GM23248 (cell line): ENCODE data around the gene PIWIL4. TPM values are rescaled to one million over a fixed set of nuclear protein-coding genes. Genes with fewer than 3 reads are reported as not detected.

ENCODE experiments used
- DNase-seq: peaks from one replicate; pipeline ENCODE4 v3.0.0-alpha.2; 2015
- H2AFZ ChIP-seq: fragments of 200-600 bp; sonication (generic); 2 replicates; pipeline ENCODE4 v1.6.1; 2016; ENCODE audit warnings: antibody characterized with exemption
- H3F3A ChIP-seq: fragments of 200-600 bp; sonication (generic); 2 replicates; pipeline ENCODE4 v1.6.1; 2016; ENCODE audit warnings: mild to moderate bottlenecking, antibody characterized with exemption, mixed run types; ENCODE audit not compliant: insufficient read depth
- H3K27ac ChIP-seq: fragments of 200-600 bp; sonication (generic); 2 replicates; pipeline ENCODE4 v1.5.1; 2016; ENCODE audit warnings: mild to moderate bottlenecking
- H3K27me3 ChIP-seq: fragments of 200-600 bp; sonication (generic); replicated peaks from 2 replicates; pipeline ENCODE4 v1.6.1; 2016; ENCODE audit warnings: mild to moderate bottlenecking; ENCODE audit not compliant: insufficient read depth
- H3K36me3 ChIP-seq: fragments of 200-600 bp; sonication (generic); 2 replicates; pipeline ENCODE4 v1.6.1; 2016; ENCODE audit warnings: low read depth, mild to moderate bottlenecking
- H3K4me1 ChIP-seq: fragments of 200-600 bp; sonication (generic); 2 replicates; pipeline ENCODE4 v1.6.1; 2016; ENCODE audit warnings: mild to moderate bottlenecking; ENCODE audit not compliant: insufficient read depth
- H3K4me2 ChIP-seq: fragments of 200-600 bp; sonication (generic); one replicate; pipeline ENCODE4 v1.6.1; 2016; ENCODE audit warnings: mild to moderate bottlenecking; ENCODE audit not compliant: unreplicated experiment
- H3K4me3 ChIP-seq: fragments of 200-600 bp; sonication (generic); 2 replicates; pipeline ENCODE4 v1.5.1; 2016; ENCODE audit warnings: mild to moderate bottlenecking
- H3K79me2 ChIP-seq: fragments of 200-600 bp; sonication (generic); 2 replicates; pipeline ENCODE4 v1.6.1; 2016; ENCODE audit warnings: mild to moderate bottlenecking; ENCODE audit not compliant: insufficient read depth
- H3K9ac ChIP-seq: fragments of 200-600 bp; sonication (generic); 2 replicates; pipeline ENCODE4 v1.6.1; 2016; ENCODE audit warnings: mild to moderate bottlenecking
- H3K9me2 ChIP-seq: fragments of 200-600 bp; sonication (generic); 2 replicates; pipeline ENCODE4 v1.6.1; 2016; ENCODE audit warnings: mixed run types, mild to moderate bottlenecking, moderate library complexity; ENCODE audit not compliant: insufficient read depth
- H3K9me3 ChIP-seq: fragments of 200-600 bp; sonication (generic); one replicate; pipeline ENCODE4 v1.6.1; 2017; ENCODE audit warnings: low read depth
- H4K20me1 ChIP-seq: fragments of 200-600 bp; sonication (generic); 2 replicates; pipeline ENCODE4 v1.6.0; 2016; ENCODE audit not compliant: insufficient read depth
- EZH2 ChIP-seq: fragments of 200-600 bp; sonication (generic); IDR thresholded peaks from 2 replicates; pipeline ENCODE4 v1.6.1; 2018; ENCODE audit warnings: antibody characterized with exemption, mild to moderate bottlenecking; ENCODE audit not compliant: insufficient read depth, poor library complexity, severe bottlenecking
- EZH2phosphoT487 ChIP-seq: fragments of 200-600 bp; sonication (generic); IDR thresholded peaks from 2 replicates; pipeline ENCODE4 v1.6.1; 2018; ENCODE audit warnings: antibody characterized with exemption, moderate library complexity, mild to moderate bottlenecking, low read depth; ENCODE audit not compliant: insufficient read depth
- WGBS, 2 experiments: methylation state at CpG; one replicate each; pipeline ENCODE4 v1.1.6; 2015 to 2017; ENCODE audit warnings: low lambda C conversion rate in 2 of 2, low coverage in 1 of 2; ENCODE audit errors: missing lambda C conversion rate in 2 of 2; 5-methylcytosine and 5-hydroxymethylcytosine counted together
- in situ Hi-C: fragments of 300-500 bp; cut with MboI; formaldehyde crosslinking; loops from 2 replicates; pipeline ENCODE4 v1.15.0; 2020
- polyA plus RNA-seq: library from polyadenylated mRNA; unstranded; fragments of >200 nt; fragmentation: Nextera tagmentation; extraction: Ambion mirVana; gene quantifications from 2 replicates; pipeline ENCODE4 v1.2.1, GENCODE V29; 2016
- total RNA-seq: library from RNA; depleted of rRNA; stranded (reverse); fragments of >200 nt; shearing (Covaris generic); gene quantifications from 2 replicates; pipeline ENCODE4 v1.2.3, GENCODE V29; 2014

The PIWIL4 gene
- total and polyA plus RNA-seq, 2 experiments from 2014 or later = 1.2 to 1.4 TPM

DNA sequence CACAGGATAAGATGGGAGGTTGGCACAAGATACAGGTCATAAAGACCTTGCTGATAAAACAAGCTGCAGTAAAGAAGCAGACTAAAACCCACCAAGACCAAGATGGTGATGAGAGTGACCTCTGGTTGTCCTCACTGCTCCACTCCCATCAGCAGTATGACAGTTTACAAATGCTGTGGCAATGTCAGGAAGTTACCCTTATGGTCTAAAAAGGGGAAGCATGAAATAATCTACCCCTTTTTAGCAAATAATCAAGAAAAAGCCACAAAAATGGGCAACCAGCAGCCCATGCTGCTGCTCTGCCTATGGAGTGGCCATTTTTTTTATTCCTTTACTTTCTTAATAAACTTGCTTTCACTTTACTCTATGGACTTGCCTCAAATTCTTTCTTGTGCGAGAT is 8.7 kb upstream of the PIWIL4 start:
- peaks cover 46% of the 10 kb centered on the region for H3K4me1 ChIP-seq
- no peaks in the 10 kb centered on the region for H4K20me1 ChIP-seq
- peak overlapping the region; percentile 76 for H3K4me2 ChIP-seq
- 100% methylated on average over 1 of the region's 1 CpG for WGBS, 2 experiments
- no peaks in the 10 kb centered on the region for H3K36me3 ChIP-seq
- H3K9ac ChIP-seq = peak overlapping the region; percentile 27; the same call in 1 of the 2 replicates
- no peaks in the 10 kb centered on the region for H3K9me2 ChIP-seq
- H3K4me3 ChIP-seq = no peak overlapping the region
- no peak overlapping the region for H2AFZ ChIP-seq
- DNase-seq = no peak
- H3K9me3 ChIP-seq = no peaks in the 10 kb centered on the region
- TF ChIP-seq EZH2 (no peak), EZH2phosphoT487 (no peak)
- no peaks in the 10 kb centered on the region for H3K27me3 ChIP-seq
- in situ Hi-C loops = no loop called here
- peaks cover 46% of the 10 kb centered on the region for H3F3A ChIP-seq
- peaks cover 22% of the 10 kb centered on the region for H3K79me2 ChIP-seq
- peak overlapping the region; percentile 77 for H3K27ac ChIP-seq

DNA sequence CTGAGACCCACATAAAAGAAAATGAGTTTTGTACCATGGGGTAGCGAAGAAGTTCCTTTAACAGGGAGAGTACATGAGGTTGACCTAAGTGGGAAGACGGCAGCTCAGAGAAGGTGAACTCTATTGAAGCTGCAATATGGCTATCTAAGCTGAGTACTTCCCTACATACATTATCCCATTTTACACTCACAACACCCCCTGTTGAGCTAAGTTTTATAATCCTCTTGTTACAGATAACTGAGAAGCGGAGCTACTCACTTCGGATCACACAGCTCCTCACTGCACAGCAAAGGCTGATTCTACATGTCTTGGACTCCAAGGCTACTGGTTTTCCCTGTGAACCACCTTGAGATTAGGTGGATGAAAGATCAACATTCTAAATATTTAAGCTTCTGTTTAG is 8.2 kb upstream of the PIWIL4 start:
- WGBS, 2 experiments = 96 to 97% methylated on average over 4 of the region's 4 CpGs
- no peak overlapping the region for H2AFZ ChIP-seq
- H3K36me3 ChIP-seq = no peaks in the 10 kb centered on the region
- peaks cover 51% of the 10 kb centered on the region for H3K4me1 ChIP-seq
- H3K9ac ChIP-seq = no peak overlapping the region
- H3K4me3 ChIP-seq = no peak overlapping the region
- H3F3A ChIP-seq = peaks cover 50% of the 10 kb centered on the region
- H3K79me2 ChIP-seq = peaks cover 21% of the 10 kb centered on the region
- H3K27ac ChIP-seq = no peak overlapping the region
- H3K4me2 ChIP-seq = peak overlapping the region; percentile 76
- H3K9me3 ChIP-seq = no peaks in the 10 kb centered on the region
- H4K20me1 ChIP-seq = no peaks in the 10 kb centered on the region
- no peak for TF ChIP-seq EZH2phosphoT487
- TF ChIP-seq EZH2 = no peak
- no peaks in the 10 kb centered on the region for H3K9me2 ChIP-seq
- no peak for DNase-seq
- in situ Hi-C loops = no loop called here
- H3K27me3 ChIP-seq = no peaks in the 10 kb centered on the region

DNA sequence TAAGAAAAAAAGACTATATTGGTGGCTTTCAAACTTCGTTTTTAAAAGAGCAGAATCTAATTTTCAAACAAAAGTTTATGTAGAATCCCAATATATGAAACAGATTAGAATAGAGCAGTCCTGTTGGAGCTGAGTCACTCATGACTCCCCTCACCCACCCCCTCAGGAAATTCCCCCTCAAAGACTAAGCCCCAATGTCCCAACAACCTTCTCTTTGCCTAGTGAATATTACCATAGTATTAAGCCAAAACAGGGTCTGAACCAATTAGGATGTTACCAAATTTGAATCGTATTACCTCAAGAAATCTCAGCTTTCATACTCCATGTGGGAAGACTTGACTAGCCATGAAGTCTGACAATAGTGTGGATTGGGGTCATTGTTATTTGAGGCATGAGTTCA is 7.8 kb upstream of the PIWIL4 start:
- TF ChIP-seq EZH2phosphoT487 (no peak), EZH2 (no peak)
- in situ Hi-C loops = no loop called here
- Histone ChIP-seq H3K9me3 (no peaks in the 10 kb centered on the region), H4K20me1 (no peaks in the 10 kb centered on the region), H3K4me1 (peaks cover 51% of the 10 kb centered on the region), H3F3A (peaks cover 52% of the 10 kb centered on the region), H3K4me3 (no peak overlapping the region), H3K79me2 (peaks cover 17% of the 10 kb centered on the region), H3K27me3 (no peaks in the 10 kb centered on the region), H3K9me2 (no peaks in the 10 kb centered on the region), H3K36me3 (no peaks in the 10 kb centered on the region), H3K4me2 (no peak overlapping the region), H3K9ac (no peak overlapping the region), H3K27ac (no peak overlapping the region), H2AFZ (no peak overlapping the region)
- 67 to 74% methylated on average over 2 of the region's 2 CpGs for WGBS, 2 experiments
- DNase-seq = no peak

DNA sequence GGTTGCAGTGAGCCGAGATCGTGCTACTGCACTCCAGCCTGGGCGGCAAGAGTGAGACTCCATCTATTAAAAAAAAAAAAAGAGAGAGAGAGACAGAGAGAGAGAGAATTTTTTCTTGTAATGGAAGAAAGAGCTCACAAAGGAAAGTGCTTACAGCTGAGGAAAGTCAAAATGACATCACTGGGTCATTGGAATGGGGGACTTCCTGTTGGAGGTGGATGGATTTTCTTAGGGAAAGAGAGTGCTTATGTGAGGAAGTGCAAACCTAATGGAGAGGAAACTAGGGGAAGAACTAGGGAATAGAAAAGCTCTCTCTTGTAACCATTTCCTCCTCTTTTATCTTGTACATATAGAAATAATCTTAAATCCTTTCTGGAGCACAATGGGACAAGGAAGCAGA is 6.3 kb upstream of the PIWIL4 start:
- Histone ChIP-seq H3K27me3 (no peaks in the 10 kb centered on the region), H3K27ac (no peak overlapping the region), H4K20me1 (no peaks in the 10 kb centered on the region), H3F3A (peaks cover 46% of the 10 kb centered on the region), H3K4me3 (no peak overlapping the region), H3K4me2 (no peak overlapping the region), H3K9ac (no peak overlapping the region), H3K9me2 (no peaks in the 10 kb centered on the region), H3K36me3 (no peaks in the 10 kb centered on the region), H2AFZ (no peak overlapping the region), H3K9me3 (no peaks in the 10 kb centered on the region), H3K4me1 (peaks cover 51% of the 10 kb centered on the region), H3K79me2 (peaks cover 5% of the 10 kb centered on the region; the same call in 1 of the 2 replicates)
- WGBS, 2 experiments = 100% methylated on average over 3 of the region's 3 CpGs
- DNase-seq = no peak
- in situ Hi-C loops = no loop called here
- no peak for TF ChIP-seq EZH2
- TF ChIP-seq EZH2phosphoT487 = no peak
